ENCODE results near the gene LSG1.
A peak's percentile ranks its signal among the peaks of the same experiment; 100 is the strongest.
"Not testable (repeated sequence)": the region's sequence is repeated elsewhere in the genome, so short reads cannot be mapped to it uniquely, and the experiment has no call there.

LSG1 gene

GRCh38 chr3:194637066-194637465 is 34.9 kb downstream of the LSG1 start:
- ChIA-PET POLR2A (no interaction called here), CTCF (interaction anchor here (2.3 kb wide), 1 partner anchor 34 kb away, joined by 10 read pairs; the partner anchor contains the start of gene LSG1)
- no peak for TF ChIP-seq CTCF (IDR thresholded peaks at IDR 0.05; ENCODE audit: control extremely low read depth, extremely low read depth, low read depth, missing control alignments)
- no peak for DNase-seq (ENCODE audit: extremely low spot score)

- ChIA-PET POLR2A (interaction anchor here (0.8 kb wide), 1 partner anchor 625 kb away, joined by 7 read pairs; no protein-coding TSS in a partner anchor), CTCF (interaction anchor here (0.7 to 2.3 kb wide), 17 partner anchors 9 to 637 kb away, joined by 3 to 13 read pairs (median 4); no protein-coding TSS in a partner anchor)
- DNase-seq (ENCODE audit: extremely low spot score), result peak; percentile 91
- TF ChIP-seq CTCF (IDR thresholded peaks at IDR 0.05; ENCODE audit: control extremely low read depth, extremely low read depth, low read depth, missing control alignments), result peak; percentile 64
These were observed 38.5 kb downstream of the LSG1 start, which contains the start of gene TMEM44 for GRCh38 chr3:194633349-194634004. TSS of gene TMEM44 (minus strand) at chr3:194633419. CDS start at chr3:194633215, 204 bp downstream.

GRCh38 chr3:194632809-194633348 is 39.1 kb downstream of the LSG1 start:
- CTCF ChIA-PET, result interaction anchor here (0.7 to 2.3 kb wide), 12 partner anchors 10 to 637 kb away, joined by 3 to 13 read pairs (median 4); no protein-coding TSS in a partner anchor
- POLR2A ChIA-PET, result no interaction called here
- DNase-seq (ENCODE audit: extremely low spot score), result no peak
- no peak for TF ChIP-seq CTCF (IDR thresholded peaks at IDR 0.05; ENCODE audit: control extremely low read depth, extremely low read depth, low read depth, missing control alignments)

GRCh38 chr3:194632226-194632808 is 39.7 kb downstream of the LSG1 start:
- DNase-seq (ENCODE audit: extremely low spot score), result no peak
- ChIA-PET POLR2A (no interaction called here), CTCF (interaction anchor here (0.8 to 2.1 kb wide), 2 partner anchors 17 to 160 kb away, joined by 3 to 10 read pairs; no protein-coding TSS in a partner anchor)
- TF ChIP-seq CTCF (IDR thresholded peaks at IDR 0.05; ENCODE audit: control extremely low read depth, extremely low read depth, low read depth, missing control alignments), result no peak

GRCh38 chr3:194631696-194632095 is 40.3 kb downstream of the LSG1 start:
- TF ChIP-seq CTCF (IDR thresholded peaks at IDR 0.05; ENCODE audit: control extremely low read depth, extremely low read depth, low read depth, missing control alignments), result no peak
- ChIA-PET POLR2A (no interaction called here), CTCF (interaction anchor here (0.8 kb wide), 1 partner anchor 159 kb away, joined by 3 read pairs; no protein-coding TSS in a partner anchor)
- DNase-seq (ENCODE audit: extremely low spot score), result no peak

GRCh38 chr3:194630681-194631080 is 41.3 kb downstream of the LSG1 start:
- CTCF ChIA-PET, result not testable (repeated sequence)

GRCh38 chr3:194624956-194625355 is 47.0 kb downstream of the LSG1 start:
- POLR2A ChIA-PET, result no interaction called here
- DNase-seq (ENCODE audit: extremely low spot score), result no peak
- TF ChIP-seq CTCF (IDR thresholded peaks at IDR 0.05; ENCODE audit: control extremely low read depth, extremely low read depth, low read depth, missing control alignments), result no peak
- CTCF ChIA-PET, result no interaction called here

More at GRCh38 chr3:194630681-194631080, 41.3 kb downstream of the LSG1 start:
- POLR2A ChIA-PET; DNase-seq (ENCODE audit: extremely low spot score): not testable (repeated sequence)

Measured in GM10248 (cell line).